Type B pancreatic cell (in vitro differentiated cells): ENCODE measurements around the gene SIX5. TPM values are rescaled to one million over a fixed set of nuclear protein-coding genes. Genes with fewer than 3 reads are reported as not detected.

Source experiments
- DNase-seq: peaks from one replicate; pipeline ENCODE4 v3.0.0; 2021; ENCODE audit warnings: mixed read lengths; ENCODE audit not compliant: unreplicated experiment; ENCODE audit errors: extremely low spot score
- H3K27ac Mint-ChIP-seq: 2 replicates; pipeline ENCODE4 v1.8.0; 2021; ENCODE audit warnings: mild to moderate bottlenecking, mixed read lengths
- H3K27me3 Mint-ChIP-seq: 2 replicates; pipeline ENCODE4 v1.8.0; 2021; ENCODE audit warnings: mixed read lengths
- H3K36me3 Mint-ChIP-seq: 2 replicates; pipeline ENCODE4 v1.8.0; 2021; ENCODE audit warnings: mixed read lengths
- H3K4me1 Mint-ChIP-seq: one replicate; pipeline ENCODE4 v1.8.0; 2021; ENCODE audit warnings: mixed read lengths; ENCODE audit not compliant: unreplicated experiment
- H3K4me3 Mint-ChIP-seq: 2 replicates; pipeline ENCODE4 v1.8.0; 2021; ENCODE audit warnings: mild to moderate bottlenecking, mixed read lengths
- H3K9me3 Mint-ChIP-seq: 2 replicates; pipeline ENCODE4 v1.8.0; 2021; ENCODE audit warnings: mixed read lengths
- total RNA-seq: library from RNA; stranded (reverse); gene quantifications from 2 replicates; pipeline ENCODE4 v1.2.1, GENCODE V29; 2021; ENCODE audit warnings: low replicate concordance
- TF ChIP-seq, protein P1 (sequence below): fragments of 200-600 bp; sonication (generic); conservative IDR thresholded peaks from 2 replicates; pipeline ENCODE4 v1.5.0; 2021; ENCODE audit warnings: antibody characterized with exemption, mild to moderate bottlenecking

SIX5 gene
- total RNA-seq, 1 donor from 2014 or later = 38.0 TPM

DNA sequence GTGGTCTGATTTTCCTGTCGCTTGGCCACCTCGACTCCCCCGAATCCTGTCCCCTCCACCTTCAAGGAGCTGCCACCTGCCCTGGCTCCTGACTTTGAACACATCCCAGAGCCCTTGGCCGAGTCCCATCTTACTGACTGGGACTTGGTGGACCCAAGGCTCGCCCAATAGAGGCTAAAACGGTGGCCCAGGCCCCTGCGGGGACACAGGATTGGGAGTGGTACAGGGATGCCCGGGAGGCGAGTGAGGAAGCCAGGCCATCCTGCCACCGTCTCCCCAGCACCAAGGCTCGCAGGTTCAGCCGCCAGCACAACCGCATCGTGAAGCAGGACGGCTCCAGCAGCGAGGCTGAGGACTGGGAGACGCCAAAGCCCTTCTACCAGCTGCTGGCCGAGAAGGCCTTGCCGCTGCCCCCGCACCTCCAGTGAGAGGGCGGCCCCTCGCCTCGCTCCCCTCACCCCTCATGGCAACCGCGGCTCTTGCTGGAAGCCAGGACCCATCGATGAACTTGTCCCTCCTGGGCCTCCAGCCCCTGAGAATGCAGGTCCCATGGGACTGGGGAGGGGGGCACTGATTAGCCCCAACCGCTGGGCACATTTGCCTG is 5.3 kb downstream of the SIX5 start:
- no peaks in the 10 kb centered on the region for H3K9me3 Mint-ChIP-seq
- no peak for DNase-seq
- no peaks in the 10 kb centered on the region for H3K36me3 Mint-ChIP-seq
- no peak overlapping the region for H3K27ac Mint-ChIP-seq
- peaks cover 7% of the 10 kb centered on the region for H3K4me1 Mint-ChIP-seq
- no peak overlapping the region for H3K4me3 Mint-ChIP-seq
- TF ChIP-seq, protein P1, sequence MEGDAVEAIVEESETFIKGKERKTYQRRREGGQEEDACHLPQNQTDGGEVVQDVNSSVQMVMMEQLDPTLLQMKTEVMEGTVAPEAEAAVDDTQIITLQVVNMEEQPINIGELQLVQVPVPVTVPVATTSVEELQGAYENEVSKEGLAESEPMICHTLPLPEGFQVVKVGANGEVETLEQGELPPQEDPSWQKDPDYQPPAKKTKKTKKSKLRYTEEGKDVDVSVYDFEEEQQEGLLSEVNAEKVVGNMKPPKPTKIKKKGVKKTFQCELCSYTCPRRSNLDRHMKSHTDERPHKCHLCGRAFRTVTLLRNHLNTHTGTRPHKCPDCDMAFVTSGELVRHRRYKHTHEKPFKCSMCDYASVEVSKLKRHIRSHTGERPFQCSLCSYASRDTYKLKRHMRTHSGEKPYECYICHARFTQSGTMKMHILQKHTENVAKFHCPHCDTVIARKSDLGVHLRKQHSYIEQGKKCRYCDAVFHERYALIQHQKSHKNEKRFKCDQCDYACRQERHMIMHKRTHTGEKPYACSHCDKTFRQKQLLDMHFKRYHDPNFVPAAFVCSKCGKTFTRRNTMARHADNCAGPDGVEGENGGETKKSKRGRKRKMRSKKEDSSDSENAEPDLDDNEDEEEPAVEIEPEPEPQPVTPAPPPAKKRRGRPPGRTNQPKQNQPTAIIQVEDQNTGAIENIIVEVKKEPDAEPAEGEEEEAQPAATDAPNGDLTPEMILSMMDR = no peak
- H3K27me3 Mint-ChIP-seq = no peaks in the 10 kb centered on the region

DNA sequence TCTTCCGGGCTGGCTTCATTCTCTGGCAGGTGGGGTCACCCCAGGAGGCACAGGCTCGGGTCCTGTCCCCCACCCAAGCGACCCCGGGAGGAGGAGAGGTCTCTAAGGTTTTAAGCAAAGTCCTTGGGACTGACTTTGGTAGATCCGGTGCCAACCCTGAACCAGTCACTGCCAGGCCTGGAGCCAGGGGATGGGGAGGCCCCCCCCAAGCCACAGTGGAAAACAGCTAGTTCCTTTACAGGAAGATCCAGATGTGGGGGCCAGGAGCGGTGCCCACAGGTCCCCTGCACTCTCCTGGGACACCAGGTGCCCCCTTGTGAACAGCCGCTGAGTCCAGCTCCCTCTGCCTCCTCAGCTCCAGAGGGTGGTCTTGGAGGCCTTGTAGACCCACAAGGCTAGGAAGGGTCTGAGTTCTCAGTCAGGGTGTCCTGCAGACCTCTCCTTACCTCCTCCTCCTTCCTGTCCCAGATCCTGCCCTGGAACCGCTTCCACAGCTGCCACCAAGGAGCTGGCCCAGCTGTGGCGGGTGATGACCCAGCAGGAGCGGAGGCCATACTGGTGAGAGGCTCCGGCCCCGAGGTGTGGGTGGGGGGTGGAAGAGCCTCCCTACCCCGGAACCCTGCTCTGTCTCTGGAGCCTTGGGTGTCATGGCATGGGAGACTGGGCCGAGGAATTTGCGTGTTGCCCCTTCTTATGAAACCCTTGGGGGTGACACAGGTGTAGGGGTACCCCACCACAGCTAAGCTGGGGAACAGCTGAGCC is 6.0 kb downstream of the SIX5 start:
- Mint-ChIP-seq H3K27me3 (no peaks in the 10 kb centered on the region), H3K4me3 (no peak overlapping the region), H3K9me3 (no peaks in the 10 kb centered on the region), H3K27ac (no peak overlapping the region), H3K36me3 (no peaks in the 10 kb centered on the region), H3K4me1 (peaks cover 7% of the 10 kb centered on the region)
- no peak for DNase-seq
- TF ChIP-seq, protein P1 = no peak

DNA sequence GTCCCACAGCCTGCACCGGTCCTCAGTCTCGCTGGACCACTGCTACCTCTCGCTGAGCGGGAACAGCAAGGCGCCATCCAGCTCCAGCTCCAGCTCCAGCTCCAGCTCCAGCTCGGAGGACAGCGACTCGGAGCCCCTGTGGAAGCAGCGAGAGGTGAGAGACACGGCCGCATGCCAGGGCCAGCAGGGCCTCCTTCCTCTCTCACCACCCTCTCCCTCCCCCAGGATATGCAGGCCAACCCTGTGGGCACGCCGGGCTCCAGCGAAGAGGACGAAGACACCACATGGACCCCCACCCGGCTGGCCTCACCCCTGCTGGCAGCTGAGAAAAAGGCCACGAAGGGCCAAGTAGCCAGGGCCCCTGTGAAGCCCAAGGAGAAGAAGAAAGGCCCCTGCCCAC is 7.3 kb downstream of the SIX5 start:
- TF ChIP-seq, protein P1 = no peak
- DNase-seq = no peak
- Mint-ChIP-seq H3K4me1 (peaks cover 7% of the 10 kb centered on the region), H3K27ac (no peak overlapping the region), H3K27me3 (no peaks in the 10 kb centered on the region), H3K36me3 (no peaks in the 10 kb centered on the region), H3K9me3 (no peaks in the 10 kb centered on the region), H3K4me3 (no peak overlapping the region)

DNA sequence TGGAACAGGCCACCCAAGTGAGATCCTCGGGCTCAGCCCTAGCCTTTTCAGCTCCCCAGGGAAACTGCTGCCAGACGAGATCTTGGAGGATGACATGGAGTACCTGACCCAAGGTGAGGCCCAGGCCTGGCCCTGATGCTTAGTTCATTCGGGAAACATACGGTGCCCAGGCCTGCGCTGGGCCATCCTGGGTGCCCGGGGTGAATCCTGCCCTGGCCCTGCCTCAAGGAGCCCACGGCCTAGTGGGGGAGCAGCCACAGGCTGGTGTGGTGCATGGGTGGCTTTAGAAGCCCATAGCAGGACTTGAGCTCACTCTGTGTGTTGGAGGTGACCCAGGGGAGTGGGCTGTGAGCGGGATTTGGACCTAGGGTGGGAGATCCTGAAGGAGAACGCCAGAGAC is 10.1 kb downstream of the SIX5 start:
- Mint-ChIP-seq H3K36me3 (no peaks in the 10 kb centered on the region), H3K27ac (no peak overlapping the region), H3K27me3 (no peaks in the 10 kb centered on the region), H3K9me3 (no peaks in the 10 kb centered on the region), H3K4me3 (no peak overlapping the region), H3K4me1 (no peaks in the 10 kb centered on the region)
- DNase-seq = no peak
- TF ChIP-seq, protein P1 = no peak

DNA sequence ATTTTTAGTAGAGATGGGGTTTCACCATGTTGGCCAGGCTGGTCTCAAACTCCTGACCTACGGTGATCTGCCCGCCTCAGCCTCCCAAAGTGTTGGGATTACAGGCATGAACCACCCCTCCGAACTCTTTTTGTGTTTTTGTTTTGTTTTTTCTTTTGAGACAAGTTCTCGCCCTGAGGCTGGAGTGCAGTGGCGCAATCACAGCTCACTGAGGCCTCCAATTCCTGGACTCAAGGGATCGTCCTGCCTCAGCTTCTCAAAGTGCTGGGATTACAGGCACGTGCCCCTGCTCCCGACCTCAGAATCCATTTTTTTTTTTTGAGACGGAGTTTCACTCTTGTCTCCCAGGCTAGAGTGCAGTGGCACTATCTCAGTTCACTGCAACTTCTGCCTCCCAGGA is 11.4 kb downstream of the SIX5 start:
- Mint-ChIP-seq H3K27ac (no peak overlapping the region), H3K36me3 (no peaks in the 10 kb centered on the region), H3K4me3 (no peak overlapping the region), H3K27me3 (no peaks in the 10 kb centered on the region), H3K4me1 (peaks cover 4% of the 10 kb centered on the region), H3K9me3 (no peaks in the 10 kb centered on the region)
- no peak for DNase-seq
- TF ChIP-seq, protein P1 = no peak
